Erythroblast (primary cell): ENCODE measurements around the gene ZNRF1.
A peak's percentile ranks its signal among the peaks of the same experiment; 100 is the strongest.

Experiments used
- DNase-seq, 2 experiments: peaks; one replicate each; lab custom pipeline; 2025; lab: John Stamatoyannopoulos, UW
- GATA1 ChIP-seq: IDR thresholded peaks from 2 replicates; pipeline ENCODE4 v1.6.1; 2011; ENCODE audit warnings: low read depth, mild to moderate bottlenecking, control low read depth, low read length, moderate library complexity
- POLR2A ChIP-seq: IDR thresholded peaks from 2 replicates; pipeline ENCODE4 v1.6.1; 2011; ENCODE audit warnings: mild to moderate bottlenecking, low read length

The ZNRF1 gene

GRCh38 chr16:75138233-75138632 is 139.4 kb downstream of the ZNRF1 start:
- no peak for TF ChIP-seq POLR2A
- TF ChIP-seq GATA1 = no peak
- DNase-seq = no peak

- DNase-seq = no peak
- TF ChIP-seq POLR2A (no peak), GATA1 (no peak)
These were observed 139.8 kb downstream of the ZNRF1 start for GRCh38 chr16:75138636-75139035.

- TF ChIP-seq GATA1 (no peak), POLR2A (no peak)
These were observed 140.7 kb downstream of the ZNRF1 start for GRCh38 chr16:75139498-75139897.

GRCh38 chr16:75143941-75144340 is 145.1 kb downstream of the ZNRF1 start:
- DNase-seq = no peak
- TF ChIP-seq POLR2A (no peak), GATA1 (no peak)

More at GRCh38 chr16:75139498-75139897, 140.7 kb downstream of the ZNRF1 start:
- DNase-seq = no peak

- TF ChIP-seq POLR2A = no peak
- TF ChIP-seq GATA1 = no peak
These were observed 149.1 kb downstream of the ZNRF1 start for GRCh38 chr16:75147968-75148310.

GRCh38 chr16:75148311-75149195 is 149.7 kb downstream of the ZNRF1 start, which contains the start of gene ZFP1:
ZFP1 (plus strand) TSS chr16:75148524; CDS start chr16:75152952, 4,428 bp downstream.
- TF ChIP-seq GATA1 (no peak), POLR2A (peak; percentile 60)
- peak; percentile 95 to 96 for DNase-seq

More at GRCh38 chr16:75147968-75148310, 149.1 kb downstream of the ZNRF1 start:
- no peak for DNase-seq

GRCh38 chr16:75151798-75152197 is 153.0 kb downstream of the ZNRF1 start:
- DNase-seq = no peak
- TF ChIP-seq POLR2A = no peak
- no peak for TF ChIP-seq GATA1

GRCh38 chr16:75152635-75153034 is 153.8 kb downstream of the ZNRF1 start:
- TF ChIP-seq POLR2A (no peak), GATA1 (no peak)
- DNase-seq = no peak

GRCh38 chr16:75160386-75160785 is 161.6 kb downstream of the ZNRF1 start:
- DNase-seq = no peak
- TF ChIP-seq GATA1 (no peak), POLR2A (no peak)
